Spleen (tissue), 7 donors: ENCODE results near the gene TUBA4B.

Experiments used
- POLR2AphosphoS5 ChIP-seq, 3 donors: sonication (generic); formaldehyde crosslinking; IDR thresholded peaks; one replicate each; pipeline ENCODE4 v1.5.1; 2017; ENCODE audit warnings: antibody characterized with exemption in 3 of 3
- TF ChIP-seq, protein P1 (sequence below), 11 experiments: fragments of 200-600 bp in 7 of 11; fragments of 450-650 bp in 4 of 11; sonication (generic) in 4 of 11; IDR thresholded peaks in 8 of 11; conservative IDR thresholded peaks in 3 of 11; 1 replicate in 7 of 11; 2 replicates in 4 of 11; pipeline versions ENCODE4 v1.4.0 to v1.8.0; 2016 to 2021; ENCODE audit warnings: antibody characterized with exemption in 11 of 11, inconsistent platforms in 4 of 11, mild to moderate bottlenecking in 1 of 11
- donor health status: DM: no; HTN: no; CAD: no; lungs with moderate emphysema.
- donor health status: DM: no; HTN: no; CAD: no.
- donor health status: DM: no; HTN: no; CAD: no.

DNA sequence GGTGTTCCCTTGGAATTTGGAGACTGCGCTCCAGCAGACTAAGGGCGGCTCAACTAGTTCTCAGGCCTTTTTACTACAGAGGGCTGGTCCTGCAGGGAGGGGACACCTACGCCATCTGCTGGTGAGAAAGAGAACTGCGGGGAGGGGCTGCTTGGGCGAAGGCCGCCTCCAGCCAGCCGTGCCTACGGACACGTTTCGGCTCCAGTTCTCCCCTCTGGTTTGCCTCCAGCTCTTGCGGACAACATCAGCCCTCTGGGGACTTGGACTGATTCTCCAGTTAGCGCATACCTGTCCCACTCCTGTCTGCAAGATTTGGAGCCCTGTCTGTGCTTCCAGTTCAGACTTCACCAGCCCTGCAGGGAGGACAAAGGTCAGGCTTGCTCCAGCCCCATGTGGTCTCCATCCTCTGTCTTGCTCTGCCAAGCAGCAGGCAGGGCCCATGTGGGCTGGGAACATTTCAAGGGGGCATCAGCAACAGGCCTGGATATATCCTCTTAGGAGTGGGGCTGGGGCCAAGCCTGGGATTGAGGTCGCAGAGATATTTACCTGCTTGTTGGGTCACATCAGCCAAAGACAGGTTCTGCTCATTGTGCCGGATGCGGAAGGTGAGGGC, 45.8 kb downstream of the TUBA4B start:
- TF ChIP-seq, protein P1, sequence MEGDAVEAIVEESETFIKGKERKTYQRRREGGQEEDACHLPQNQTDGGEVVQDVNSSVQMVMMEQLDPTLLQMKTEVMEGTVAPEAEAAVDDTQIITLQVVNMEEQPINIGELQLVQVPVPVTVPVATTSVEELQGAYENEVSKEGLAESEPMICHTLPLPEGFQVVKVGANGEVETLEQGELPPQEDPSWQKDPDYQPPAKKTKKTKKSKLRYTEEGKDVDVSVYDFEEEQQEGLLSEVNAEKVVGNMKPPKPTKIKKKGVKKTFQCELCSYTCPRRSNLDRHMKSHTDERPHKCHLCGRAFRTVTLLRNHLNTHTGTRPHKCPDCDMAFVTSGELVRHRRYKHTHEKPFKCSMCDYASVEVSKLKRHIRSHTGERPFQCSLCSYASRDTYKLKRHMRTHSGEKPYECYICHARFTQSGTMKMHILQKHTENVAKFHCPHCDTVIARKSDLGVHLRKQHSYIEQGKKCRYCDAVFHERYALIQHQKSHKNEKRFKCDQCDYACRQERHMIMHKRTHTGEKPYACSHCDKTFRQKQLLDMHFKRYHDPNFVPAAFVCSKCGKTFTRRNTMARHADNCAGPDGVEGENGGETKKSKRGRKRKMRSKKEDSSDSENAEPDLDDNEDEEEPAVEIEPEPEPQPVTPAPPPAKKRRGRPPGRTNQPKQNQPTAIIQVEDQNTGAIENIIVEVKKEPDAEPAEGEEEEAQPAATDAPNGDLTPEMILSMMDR (IDR thresholded peaks at IDR 0.05 in 8 of 11, conservative IDR thresholded peaks at IDR 0.05 in 3 of 11): peak; percentile 96 to 100 (median 100)
- peak; percentile 35 to 63 (median 42) for TF ChIP-seq POLR2AphosphoS5 (IDR thresholded peaks at IDR 0.05)
